ENCODE measurements around the gene EIF3A.
A peak's percentile ranks its signal among the peaks of the same experiment; 100 is the strongest.
"Not testable (repeated sequence)": the region's sequence is repeated elsewhere in the genome, so short reads cannot be mapped to it uniquely, and the experiment has no call there.

Gene EIF3A

GRCh38 chr10:119049777-119050176 lies 30.8 kb downstream of the EIF3A start:
- DNase-seq = no peak

- DNase-seq = no peak
These were observed 31.3 kb downstream of the EIF3A start for GRCh38 chr10:119049361-119049760.

GRCh38 chr10:119045561-119045960 lies 35.1 kb downstream of the EIF3A start:
- no peak for DNase-seq

GRCh38 chr10:119042169-119042568 lies 38.4 kb downstream of the EIF3A start:
- no peak for DNase-seq

- no peak for DNase-seq
These were observed 39.3 kb downstream of the EIF3A start for GRCh38 chr10:119041326-119041725.

GRCh38 chr10:119039161-119039560 lies 41.5 kb downstream of the EIF3A start:
- DNase-seq = no peak

- DNase-seq = no peak
These were observed 49.0 kb downstream of the EIF3A start for GRCh38 chr10:119031496-119032059.

GRCh38 chr10:119030421-119031250 lies 50.0 kb downstream of the EIF3A start:
- DNase-seq = no peak

GRCh38 chr10:119029613-119030420 lies 50.8 kb downstream of the EIF3A start, which contains the start of gene NANOS1:
NANOS1 (plus strand) TSS chr10:119029714; CDS start chr10:119029802, 88 bp downstream.
- DNase-seq = no peak

GRCh38 chr10:119028900-119029612 lies 51.6 kb downstream of the EIF3A start:
- DNase-seq = peak; percentile 34

- DNase-seq = not testable (repeated sequence)
These were observed 52.1 kb downstream of the EIF3A start for GRCh38 chr10:119028445-119028899.

GRCh38 chr10:119026301-119027110 lies 54.1 kb downstream of the EIF3A start:
- no peak for DNase-seq

- no peak for DNase-seq
These were observed 54.8 kb downstream of the EIF3A start for GRCh38 chr10:119025776-119026175.

- no peak for DNase-seq
These were observed 55.3 kb downstream of the EIF3A start for GRCh38 chr10:119025336-119025735.

- DNase-seq = no peak
These were observed 55.7 kb downstream of the EIF3A start for GRCh38 chr10:119024882-119025281.

GRCh38 chr10:119023553-119023868 lies 57.1 kb downstream of the EIF3A start:
- no peak for DNase-seq

- DNase-seq = peak; percentile 54
These were observed 57.6 kb downstream of the EIF3A start for GRCh38 chr10:119022846-119023552.

GRCh38 chr10:119020627-119020946 lies 60.0 kb downstream of the EIF3A start:
- DNase-seq = no peak

GRCh38 chr10:119007211-119007574 lies 73.4 kb downstream of the EIF3A start:
- DNase-seq = peak; percentile 37

- DNase-seq = peak; percentile 44
These were observed 74.0 kb downstream of the EIF3A start for GRCh38 chr10:119006451-119007210.
